HG03460 (cell line): Measurements from ENCODE around the gene PLA2G12A.

Experiments
- ATAC-seq: cut with Tn5 transposase; IDR thresholded peaks from one replicate; pipeline ENCODE4 v1.9.1; 2021; ENCODE audit not compliant: unreplicated experiment

The PLA2G12A gene

DNA sequence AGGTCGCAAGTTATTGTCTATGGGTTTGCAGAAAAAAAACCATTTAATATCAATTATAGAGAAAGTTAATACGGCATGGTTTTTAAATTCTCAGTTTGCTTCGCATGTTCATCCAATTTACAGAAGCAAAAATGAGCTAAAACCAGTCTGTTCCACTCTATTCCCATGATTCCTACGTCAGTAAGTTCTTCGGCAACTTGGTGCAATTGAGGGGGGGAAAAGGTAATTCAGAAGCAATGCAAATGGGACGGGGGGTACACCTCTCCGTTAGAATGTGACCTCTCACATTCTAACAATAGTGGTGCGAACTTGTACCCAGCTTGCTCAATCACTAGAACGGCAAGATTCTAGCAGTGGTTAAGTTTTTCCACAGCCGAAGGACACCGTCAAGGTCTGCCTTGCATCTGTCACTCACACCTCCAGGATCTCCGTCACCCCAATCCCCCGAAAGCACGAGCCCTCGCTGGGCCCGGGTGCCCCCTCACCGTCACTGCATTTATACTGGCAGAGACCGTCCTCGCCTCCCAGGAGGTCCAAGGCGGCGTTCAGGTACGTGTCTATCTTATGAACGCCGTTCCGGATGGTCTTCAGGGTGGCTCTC, 653 bp downstream of the PLA2G12A start:
- ATAC-seq: peak; percentile 21

DNA sequence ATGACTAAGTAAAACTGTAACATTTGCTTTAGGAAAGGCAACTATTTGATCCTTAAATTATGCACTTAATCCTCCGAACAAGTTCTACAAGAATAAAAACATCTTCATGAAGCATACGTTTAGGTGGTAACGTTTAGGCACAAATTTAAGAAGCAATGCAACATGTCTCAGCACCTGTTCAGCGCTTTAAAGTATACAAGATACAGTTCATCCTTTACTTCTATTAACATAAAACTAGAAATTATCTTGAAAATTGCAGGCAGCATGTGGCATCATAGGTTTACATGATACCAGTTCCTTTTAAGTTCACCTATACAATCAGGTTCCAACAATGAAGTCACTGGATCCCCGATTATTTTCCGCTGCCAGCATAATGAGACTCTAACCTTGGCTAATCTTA, 1.5 kb downstream of the PLA2G12A start:
- ATAC-seq: no peak

DNA sequence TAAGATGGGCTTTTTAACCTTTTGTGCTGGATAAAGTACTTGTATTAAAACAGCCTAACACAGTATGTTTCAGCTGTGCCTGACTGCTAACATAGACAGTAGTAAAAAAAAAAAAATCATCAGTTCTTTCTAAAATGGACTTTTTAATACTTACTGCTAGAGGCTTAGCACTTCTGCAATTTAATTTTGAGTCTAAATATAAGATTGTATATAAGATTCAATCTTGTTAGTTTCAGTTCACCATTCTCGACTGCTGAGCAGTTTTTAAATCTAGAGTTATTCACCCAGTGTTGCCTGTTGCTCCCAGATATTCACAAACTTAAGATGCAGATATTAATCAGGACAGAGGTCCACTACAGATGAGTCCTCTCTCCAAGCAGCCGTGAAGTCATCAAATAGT, 6.8 kb downstream of the PLA2G12A start:
- no peak for ATAC-seq

DNA sequence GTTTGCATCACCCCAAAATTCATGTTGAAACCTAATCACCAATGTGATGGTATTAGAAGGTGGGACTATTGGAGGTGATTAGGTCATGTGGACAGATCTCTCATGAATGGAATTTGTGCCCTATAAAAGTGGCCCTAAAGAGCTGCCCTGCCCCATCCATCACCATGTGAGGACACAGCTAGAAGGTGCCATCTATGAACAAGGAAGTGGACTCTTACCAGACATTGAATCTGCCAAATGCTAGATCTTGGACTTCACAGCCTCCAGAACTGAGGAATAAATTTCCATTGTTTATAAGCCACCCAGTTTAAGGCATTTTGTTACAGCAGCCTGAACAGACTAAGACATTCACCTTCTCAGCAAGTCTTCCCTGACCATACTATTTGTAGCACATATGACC, 7.5 kb downstream of the PLA2G12A start:
- no peak for ATAC-seq

- no peak for ATAC-seq
Observed at GRCh38 chr4:109721033-109721432, 8.8 kb downstream of the PLA2G12A start.

- ATAC-seq: no peak
Observed at GRCh38 chr4:109719604-109720003, 10.3 kb downstream of the PLA2G12A start.

GRCh38 chr4:109718759-109719158, 11.1 kb downstream of the PLA2G12A start:
- no peak for ATAC-seq

- no peak for ATAC-seq
Observed at GRCh38 chr4:109713500-109713899, 16.4 kb downstream of the PLA2G12A start.

DNA sequence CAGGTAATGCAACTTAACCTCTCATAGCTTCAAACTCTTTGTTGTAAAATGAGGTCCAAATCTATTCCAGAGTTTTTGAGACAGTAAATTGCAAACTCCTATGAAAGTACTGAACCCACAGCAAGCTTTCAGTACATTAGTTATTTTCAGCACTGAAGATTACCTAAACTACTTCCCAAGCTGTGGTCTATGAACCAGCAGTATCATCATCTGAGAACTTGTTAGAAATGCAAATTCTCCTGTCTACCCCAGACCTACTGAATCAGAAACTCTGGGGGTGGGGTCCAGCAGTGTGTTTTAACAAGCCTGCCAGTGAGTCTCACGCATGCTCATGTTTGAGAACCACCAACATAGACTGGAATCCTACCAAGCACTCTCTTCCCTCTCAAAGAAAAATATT, 20.9 kb downstream of the PLA2G12A start:
- ATAC-seq: peak; percentile 74

GRCh38 chr4:109708435-109708834, 21.4 kb downstream of the PLA2G12A start:
- ATAC-seq: no peak

GRCh38 chr4:109703664-109704361, 26.1 kb downstream of the PLA2G12A start:
- ATAC-seq: no peak

DNA sequence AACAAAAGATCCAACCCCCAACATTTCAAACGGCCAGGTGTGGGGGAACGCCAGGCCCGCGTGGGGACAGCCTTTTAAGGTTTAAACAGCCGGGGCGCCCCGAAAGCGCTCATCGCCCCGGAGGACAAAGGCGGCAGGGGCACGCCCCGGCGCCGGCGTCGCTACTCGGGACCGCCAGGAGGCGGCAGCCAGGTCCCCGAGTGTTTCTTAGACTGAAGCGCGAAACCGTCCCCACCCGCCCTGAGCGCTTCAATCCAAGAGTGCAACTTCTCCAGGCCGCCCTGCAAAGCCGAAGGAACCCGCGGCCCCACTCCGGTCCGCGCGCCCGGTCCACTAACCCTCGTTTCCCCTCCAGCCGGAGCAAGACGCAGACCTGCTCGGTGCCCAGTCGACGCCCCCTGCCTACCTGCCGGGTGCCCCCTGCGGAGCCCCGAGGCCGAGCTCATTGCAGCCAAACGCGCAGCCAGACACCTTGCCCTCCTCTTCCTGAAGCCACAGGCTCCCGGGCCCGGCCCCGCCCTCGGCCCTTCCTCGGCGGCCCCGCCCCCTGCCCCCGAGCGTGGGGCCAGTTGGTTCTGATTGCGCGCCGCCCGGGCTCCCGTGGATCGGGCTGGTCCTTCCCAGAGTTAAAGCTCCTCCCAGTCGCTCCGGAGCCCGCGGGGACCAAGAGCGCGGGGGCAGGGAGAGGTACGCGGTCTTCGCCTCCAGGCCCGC, 26.8 kb downstream of the PLA2G12A start, which contains the start of gene CASP6:
TSS of gene CASP6 (minus strand) at position 496 of the 714 bp plus-strand sequence. CDS start at position 446, 50 bp downstream.
- ATAC-seq: peak; percentile 75

GRCh38 chr4:109701566-109702410, 28.1 kb downstream of the PLA2G12A start:
- ATAC-seq: no peak

GRCh38 chr4:109699553-109700225, 30.2 kb downstream of the PLA2G12A start:
- ATAC-seq: no peak

GRCh38 chr4:109698656-109699055, 31.2 kb downstream of the PLA2G12A start:
- no peak for ATAC-seq

- no peak for ATAC-seq
Observed at GRCh38 chr4:109691411-109691920, 38.4 kb downstream of the PLA2G12A start.

DNA sequence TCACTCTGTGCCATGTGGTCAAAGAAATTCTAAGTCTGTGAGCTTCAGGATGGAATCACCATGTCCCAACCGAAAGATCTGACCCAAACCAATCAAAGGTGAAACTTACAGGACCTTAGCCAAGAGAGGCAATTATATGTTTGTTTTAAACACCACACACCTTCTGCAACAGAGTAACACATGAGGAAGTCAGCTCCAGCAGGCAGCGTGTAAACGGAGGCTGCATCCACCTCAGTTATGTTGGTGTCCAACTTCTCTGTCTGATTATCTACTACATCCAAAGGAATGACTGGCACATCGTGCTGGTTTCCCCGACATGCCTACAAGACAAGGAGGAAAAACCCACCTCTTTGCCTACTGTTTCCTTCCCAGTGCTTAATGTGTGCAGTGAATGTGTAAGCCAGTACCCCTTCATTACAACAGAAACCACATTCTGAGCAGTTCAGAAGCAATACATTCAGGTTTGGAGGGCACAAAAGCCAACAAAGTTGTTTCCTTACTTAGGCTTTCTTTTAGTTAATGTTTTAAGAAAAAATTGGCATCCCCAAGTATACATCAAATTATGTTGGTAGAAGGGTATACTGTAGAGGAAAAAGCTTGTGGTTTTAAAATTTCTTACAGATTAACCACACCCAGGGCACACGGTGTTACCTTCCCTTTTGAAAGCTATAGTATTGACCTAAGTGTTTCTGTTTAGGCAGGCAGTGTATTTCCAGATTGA, 39.0 kb downstream of the PLA2G12A start:
- ATAC-seq: peak; percentile 92

DNA sequence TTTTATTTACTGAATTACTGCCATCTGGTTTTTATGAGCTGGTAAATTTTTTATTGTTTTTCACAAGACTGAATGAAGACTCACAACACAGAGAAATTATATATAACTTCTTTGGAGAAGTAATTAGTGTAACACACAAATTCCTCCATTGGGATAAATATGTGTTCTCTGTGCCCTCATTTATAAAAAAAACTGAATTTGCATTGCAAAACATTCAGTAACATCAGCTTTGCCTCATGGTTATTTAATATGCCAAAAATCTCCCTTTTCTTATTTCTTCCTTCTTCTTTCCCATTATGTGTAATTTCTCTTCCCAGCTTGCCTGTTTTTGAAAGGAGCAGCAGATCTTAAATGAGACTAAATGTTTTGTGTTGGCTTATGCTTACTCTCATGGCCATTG, 45.1 kb downstream of the PLA2G12A start:
- no peak for ATAC-seq

GRCh38 chr4:109683621-109684253, 46.1 kb downstream of the PLA2G12A start:
- no peak for ATAC-seq
